ENCODE results near the gene OGA.

DNA sequence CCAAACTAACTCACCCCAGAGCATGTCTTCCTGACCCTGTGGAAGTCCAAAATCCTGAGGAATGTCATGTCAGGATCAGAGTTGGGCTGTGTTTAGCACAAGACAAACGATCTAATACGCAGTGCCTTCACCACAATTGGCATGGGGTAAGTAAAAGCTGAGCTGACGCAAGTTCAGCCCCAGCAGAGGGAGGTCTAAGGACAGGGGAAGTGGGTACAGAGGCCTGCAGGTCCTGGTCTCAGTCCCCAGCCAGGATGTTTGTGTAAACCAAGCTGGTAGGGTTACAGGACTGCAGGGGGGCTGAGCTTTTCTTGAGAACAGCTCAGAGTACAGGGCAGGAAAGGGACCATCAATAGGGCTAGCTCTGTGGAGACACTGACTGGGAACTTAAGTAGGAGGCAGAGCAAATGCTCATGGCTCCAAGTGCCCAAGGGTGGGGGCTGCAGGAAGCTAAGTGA is 30.7 kb upstream of the OGA start:
- no peak for TF ChIP-seq EZH2 (IDR thresholded peaks at IDR 0.05; ENCODE audit: borderline replicate concordance, low read depth, low read length, severe bottlenecking)
- TF ChIP-seq, protein P1, sequence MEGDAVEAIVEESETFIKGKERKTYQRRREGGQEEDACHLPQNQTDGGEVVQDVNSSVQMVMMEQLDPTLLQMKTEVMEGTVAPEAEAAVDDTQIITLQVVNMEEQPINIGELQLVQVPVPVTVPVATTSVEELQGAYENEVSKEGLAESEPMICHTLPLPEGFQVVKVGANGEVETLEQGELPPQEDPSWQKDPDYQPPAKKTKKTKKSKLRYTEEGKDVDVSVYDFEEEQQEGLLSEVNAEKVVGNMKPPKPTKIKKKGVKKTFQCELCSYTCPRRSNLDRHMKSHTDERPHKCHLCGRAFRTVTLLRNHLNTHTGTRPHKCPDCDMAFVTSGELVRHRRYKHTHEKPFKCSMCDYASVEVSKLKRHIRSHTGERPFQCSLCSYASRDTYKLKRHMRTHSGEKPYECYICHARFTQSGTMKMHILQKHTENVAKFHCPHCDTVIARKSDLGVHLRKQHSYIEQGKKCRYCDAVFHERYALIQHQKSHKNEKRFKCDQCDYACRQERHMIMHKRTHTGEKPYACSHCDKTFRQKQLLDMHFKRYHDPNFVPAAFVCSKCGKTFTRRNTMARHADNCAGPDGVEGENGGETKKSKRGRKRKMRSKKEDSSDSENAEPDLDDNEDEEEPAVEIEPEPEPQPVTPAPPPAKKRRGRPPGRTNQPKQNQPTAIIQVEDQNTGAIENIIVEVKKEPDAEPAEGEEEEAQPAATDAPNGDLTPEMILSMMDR (IDR thresholded peaks at IDR 0.05; ENCODE audit: extremely low read depth in 1 of 2, insufficient read depth in 1 of 2, low read depth in 1 of 2, low read length in 2 of 2), result no peak
- no peak for TF ChIP-seq POLR2AphosphoS5 (IDR thresholded peaks at IDR 0.05; ENCODE audit: insufficient read depth, low read depth, low read length)
- TF ChIP-seq POLR2A (IDR thresholded peaks at IDR 0.05; ENCODE audit: low read depth, low read length), result no peak
